T-cell (primary cell): ENCODE data around the gene DNAI2. TPM values are rescaled to one million over a fixed set of nuclear protein-coding genes. Genes with fewer than 3 reads are reported as not detected.

Experiments
- ATAC-seq, 4 experiments: fragments of 200-7000 bp in 3 of 4; fragments of 150-1000 bp in 1 of 4; cut with Tn5 transposase; replicated peaks in 1 of 4; 1 replicate in 3 of 4; 2 replicates in 1 of 4; pipeline ENCODE4 v1.10.0; 2021; ENCODE audit warnings: moderate library complexity in 3 of 4, mild to moderate bottlenecking in 2 of 4, moderate number of reproducible peaks in 1 of 4
- CTCF ChIA-PET, 2 donors: fragments of 300-600 bp; sonication (Branson Sonifier 250); formaldehyde crosslinking; loops; one replicate each; lab custom pipeline; 2022; ENCODE audit warnings: antibody characterized with exemption in 2 of 2; lab: Charles Lee
- POLR2A ChIA-PET, 2 donors: fragments of 300-600 bp; sonication (Branson Sonifier 250); formaldehyde crosslinking; loops; one replicate each; lab custom pipeline; 2022; ENCODE audit warnings: antibody characterized with exemption in 2 of 2; lab: Charles Lee
- DNase-seq, 35 experiments: peaks; one replicate each; pipeline versions ENCODE4 v3.0.0 to v3.0.0-alpha.2; 2013 to 2023
- H3K27ac ChIP-seq: one replicate; pipeline ENCODE4 v1.5.1; 2013; ENCODE audit warnings: low read length
- H3K27me3 ChIP-seq, 2 experiments: replicated peaks in 1 of 2; 1 replicate in 1 of 2; 2 replicates in 1 of 2; pipeline versions ENCODE4 v1.6.1 to v1.7.0; 2013; ENCODE audit warnings: low read length in 1 of 2, mixed read lengths in 1 of 2; ENCODE audit not compliant: control insufficient read depth in 2 of 2, insufficient read depth in 2 of 2; ENCODE audit errors: extremely low read depth in 1 of 2
- H3K36me3 ChIP-seq, 2 donors: 1 replicate in 1 of 2; 2 replicates in 1 of 2; pipeline versions ENCODE4 v1.6.1 to v1.7.0; 2013; ENCODE audit warnings: low read length in 1 of 2; ENCODE audit not compliant: control insufficient read depth in 2 of 2, insufficient read depth in 1 of 2; ENCODE audit errors: extremely low read depth in 1 of 2
- H3K4me1 ChIP-seq, 2 experiments: 1 replicate in 1 of 2; 2 replicates in 1 of 2; pipeline versions ENCODE4 v1.6.1 to v1.7.0; 2013; ENCODE audit warnings: low read length in 2 of 2, mixed read lengths in 1 of 2; ENCODE audit not compliant: insufficient read depth in 2 of 2, control insufficient read depth in 1 of 2; ENCODE audit errors: extremely low read depth in 1 of 2
- H3K4me3 ChIP-seq, 2 donors: 1 replicate in 1 of 2; 2 replicates in 1 of 2; pipeline versions ENCODE4 v1.5.1 to v1.7.0; 2013; ENCODE audit warnings: mild to moderate bottlenecking in 2 of 2, low read length in 1 of 2, moderate library complexity in 1 of 2; ENCODE audit not compliant: control insufficient read depth in 1 of 2; ENCODE audit errors: extremely low read depth in 1 of 2
- H3K9me3 ChIP-seq: 2 replicates; pipeline ENCODE4 v1.7.0; 2013
- H3K27ac Mint-ChIP-seq, 2 donors: one replicate each; pipeline ENCODE4 v1.8.0; 2020 to 2021; ENCODE audit warnings: mild to moderate bottlenecking in 2 of 2, mixed read lengths in 2 of 2
- H3K27me3 Mint-ChIP-seq, 2 donors: one replicate each; pipeline ENCODE4 v1.8.0; 2021 to 2022; ENCODE audit warnings: mixed read lengths in 2 of 2
- H3K36me3 Mint-ChIP-seq: one replicate; pipeline ENCODE4 v1.8.0; 2021; ENCODE audit warnings: mixed read lengths
- H3K4me1 Mint-ChIP-seq, 3 donors: one replicate each; pipeline ENCODE4 v1.8.0; 2020 to 2022; ENCODE audit warnings: mixed read lengths in 3 of 3, mild to moderate bottlenecking in 1 of 3
- H3K4me3 Mint-ChIP-seq, 3 donors: one replicate each; pipeline ENCODE4 v1.8.0; 2020 to 2022; ENCODE audit warnings: mild to moderate bottlenecking in 3 of 3, mixed read lengths in 3 of 3, moderate library complexity in 3 of 3
- H3K9me3 Mint-ChIP-seq, 3 donors: one replicate each; pipeline ENCODE4 v1.8.0; 2020 to 2022; ENCODE audit warnings: mixed read lengths in 3 of 3
- WGBS: methylation state at CpG from one replicate; pipeline ENCODE4 v1.1.5; 2013; ENCODE audit warnings: missing lambda C conversion rate; ENCODE audit not compliant: insufficient coverage; 5-methylcytosine and 5-hydroxymethylcytosine counted together
- total RNA-seq, 35 experiments: library from RNA in 6 of 35; stranded (reverse) in 6 of 35; fragments of 120-200 nt in 1 of 35; gene quantifications; one replicate each; pipeline versions ENCODE4 v1.2.1 to v1.2.4 and lab custom pipeline; 2013 to 2026

The DNAI2 gene, protein sequence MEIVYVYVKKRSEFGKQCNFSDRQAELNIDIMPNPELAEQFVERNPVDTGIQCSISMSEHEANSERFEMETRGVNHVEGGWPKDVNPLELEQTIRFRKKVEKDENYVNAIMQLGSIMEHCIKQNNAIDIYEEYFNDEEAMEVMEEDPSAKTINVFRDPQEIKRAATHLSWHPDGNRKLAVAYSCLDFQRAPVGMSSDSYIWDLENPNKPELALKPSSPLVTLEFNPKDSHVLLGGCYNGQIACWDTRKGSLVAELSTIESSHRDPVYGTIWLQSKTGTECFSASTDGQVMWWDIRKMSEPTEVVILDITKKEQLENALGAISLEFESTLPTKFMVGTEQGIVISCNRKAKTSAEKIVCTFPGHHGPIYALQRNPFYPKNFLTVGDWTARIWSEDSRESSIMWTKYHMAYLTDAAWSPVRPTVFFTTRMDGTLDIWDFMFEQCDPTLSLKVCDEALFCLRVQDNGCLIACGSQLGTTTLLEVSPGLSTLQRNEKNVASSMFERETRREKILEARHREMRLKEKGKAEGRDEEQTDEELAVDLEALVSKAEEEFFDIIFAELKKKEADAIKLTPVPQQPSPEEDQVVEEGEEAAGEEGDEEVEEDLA
- total RNA-seq = 1 to 10 TPM in 4 of 5 donors, under 1 TPM in 1; 0.80 to 5.3 (median 1.7) TPM
- 1.8 TPM for total RNA-seq (2013)
- 0.17 to 3.9 (median 1.5) reads per million in 29 experiments for total RNA-seq (lab: John Stamatoyannopoulos, UW)

DNA sequence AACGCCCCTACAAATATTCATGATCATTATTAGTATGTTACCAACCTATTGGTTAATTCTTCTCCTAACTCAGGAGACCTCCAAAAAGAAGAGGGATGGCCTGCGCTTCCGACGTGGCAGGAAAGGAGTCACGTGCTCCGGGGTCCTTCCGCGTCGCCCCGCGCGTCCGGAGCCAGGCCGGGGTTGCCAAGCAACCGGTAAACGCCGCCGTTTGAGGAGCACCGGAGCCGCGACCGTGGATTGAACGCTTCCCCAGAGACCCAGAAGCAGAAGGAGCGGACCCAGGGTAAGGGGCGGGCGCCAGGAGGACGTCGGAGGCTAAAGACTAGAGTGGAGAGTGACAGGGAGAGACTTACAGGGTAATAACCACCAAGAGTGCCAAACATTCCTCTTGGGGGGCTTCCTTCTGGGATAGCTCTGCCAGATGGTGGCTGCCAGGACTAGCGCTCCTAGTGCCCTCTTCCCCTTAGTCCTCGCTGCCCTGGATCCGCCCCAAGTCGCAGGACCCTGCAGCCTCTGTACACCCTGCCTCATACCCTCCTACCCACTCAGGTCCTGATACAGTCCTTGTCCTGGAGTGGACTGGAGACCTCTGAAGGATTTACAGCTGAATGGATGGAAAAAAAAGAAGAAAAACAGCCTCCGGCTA, at the start of gene DNAI2:
Gene DNAI2, plus strand, starts transcription at position 175 of the 649 bp plus-strand sequence. CDS start 7,584 bp downstream, outside the sequence.
- ChIA-PET POLR2A (no interaction called here), CTCF (no interaction called here)
- Histone ChIP-seq H3K4me3 (peak within 1 kb of the TSS; percentile 32 to 34), H3K36me3 (no peaks in the 10 kb centered on the region), H3K27me3 (peaks cover 0 to 10% of the 10 kb centered on the region in 2 experiments), H3K4me1 (peaks cover 6 to 30% of the 10 kb centered on the region in 2 experiments), H3K9me3 (no peaks in the 10 kb centered on the region), H3K27ac (peak within 1 kb of the TSS; percentile 62)
- peak; percentile 23 to 60 (median 47) for ATAC-seq
- peak within 1 kb of the TSS; percentile 67 to 81 (median 78) for H3K4me3 Mint-ChIP-seq
- H3K4me1 Mint-ChIP-seq = peaks cover 21 to 45% (median 31%) of the 10 kb centered on the region in 3 donors
- DNase-seq = peak in 23 of 35 experiments; percentile 14 to 57 (median 27)
- no peaks in the 10 kb centered on the region for H3K9me3 Mint-ChIP-seq
- peaks cover 0 to 6% of the 10 kb centered on the region in 2 donors for H3K27me3 Mint-ChIP-seq
- peak within 1 kb of the TSS; percentile 79 to 88 for H3K27ac Mint-ChIP-seq
- H3K36me3 Mint-ChIP-seq = no peaks in the 10 kb centered on the region
- WGBS = 9% methylated on average over 27 of the region's 33 CpGs

DNA sequence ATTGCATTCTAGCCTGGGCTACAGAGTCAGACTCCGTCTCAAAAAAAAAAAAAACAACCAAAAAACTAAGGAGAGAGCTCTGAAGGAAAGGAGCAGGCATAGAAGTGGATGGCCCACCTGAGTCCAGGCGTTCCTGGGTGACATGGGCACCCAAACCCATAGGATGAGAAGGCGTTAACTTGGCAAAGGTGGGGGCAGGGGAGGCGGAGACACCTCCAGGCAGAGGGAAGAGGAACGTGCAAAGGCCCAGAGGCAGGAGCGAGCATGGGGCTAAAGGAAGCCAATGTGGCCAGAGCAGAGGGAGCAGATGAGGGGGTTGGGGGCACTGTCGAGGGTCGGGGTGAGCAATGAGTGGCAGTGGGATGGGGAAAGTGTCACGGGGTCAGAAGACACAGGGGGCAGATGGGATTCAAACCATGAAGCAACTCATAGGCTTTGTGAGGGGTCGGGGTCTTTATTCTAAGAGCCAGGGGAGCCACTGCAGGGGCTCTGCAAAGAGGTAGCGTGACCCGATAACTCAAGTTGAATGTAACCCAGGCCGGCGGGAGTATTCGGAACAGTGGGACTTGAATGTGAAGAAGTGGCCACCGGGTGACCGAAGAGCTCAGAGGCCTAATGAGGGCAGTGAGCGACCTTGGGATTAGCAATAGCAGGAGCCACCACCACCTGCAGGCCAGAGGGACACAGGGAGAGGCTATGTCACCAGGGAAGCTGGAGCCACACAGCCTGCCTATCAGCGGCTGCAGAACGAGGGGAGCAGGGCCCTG, 48.9 kb upstream of the DNAI2 start:
- Histone ChIP-seq H3K9me3 (no peaks in the 10 kb centered on the region), H3K27ac (no peak overlapping the region), H3K4me3 (no peak overlapping the region), H3K27me3 (no peaks in the 10 kb centered on the region), H3K36me3 (peaks cover 0 to 23% of the 10 kb centered on the region in 2 donors), H3K4me1 (no peaks in the 10 kb centered on the region)
- H3K27me3 Mint-ChIP-seq = no peaks in the 10 kb centered on the region
- H3K27ac Mint-ChIP-seq = no peak overlapping the region
- peaks cover 54% of the 10 kb centered on the region for H3K36me3 Mint-ChIP-seq
- ChIA-PET CTCF (no interaction called here), POLR2A (interaction anchor here in 1 of 2 donors (0.6 kb wide), 1 partner anchor 56 kb away, joined by 3 read pairs; no protein-coding TSS in a partner anchor)
- no peak overlapping the region for H3K4me3 Mint-ChIP-seq
- 95% methylated on average over 16 of the region's 20 CpGs for WGBS
- DNase-seq (no peak), ATAC-seq (no peak)
- H3K9me3 Mint-ChIP-seq = no peaks in the 10 kb centered on the region
- H3K4me1 Mint-ChIP-seq = no peaks in the 10 kb centered on the region

DNA sequence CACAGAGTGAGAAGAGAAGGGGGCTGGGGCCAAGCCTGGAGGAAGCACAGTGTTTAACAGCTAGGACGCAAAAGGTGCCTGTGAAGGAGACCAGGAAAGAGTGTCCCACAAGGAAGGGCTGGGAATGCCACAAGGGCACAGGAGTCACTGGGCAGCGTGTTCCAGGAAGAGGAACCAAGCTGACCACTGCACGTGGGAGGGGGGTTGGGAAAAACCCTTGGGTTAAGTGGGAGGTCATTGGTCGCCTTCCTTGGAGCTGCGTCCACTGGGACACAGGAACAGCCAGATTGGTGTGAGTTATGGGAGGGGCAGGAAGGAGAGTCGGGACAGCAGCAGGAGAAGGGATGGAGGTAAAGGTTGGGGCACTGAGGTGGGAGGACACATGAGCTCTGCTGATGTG, 47.8 kb upstream of the DNAI2 start:
- 86% methylated on average over 6 of the region's 6 CpGs for WGBS

DNA sequence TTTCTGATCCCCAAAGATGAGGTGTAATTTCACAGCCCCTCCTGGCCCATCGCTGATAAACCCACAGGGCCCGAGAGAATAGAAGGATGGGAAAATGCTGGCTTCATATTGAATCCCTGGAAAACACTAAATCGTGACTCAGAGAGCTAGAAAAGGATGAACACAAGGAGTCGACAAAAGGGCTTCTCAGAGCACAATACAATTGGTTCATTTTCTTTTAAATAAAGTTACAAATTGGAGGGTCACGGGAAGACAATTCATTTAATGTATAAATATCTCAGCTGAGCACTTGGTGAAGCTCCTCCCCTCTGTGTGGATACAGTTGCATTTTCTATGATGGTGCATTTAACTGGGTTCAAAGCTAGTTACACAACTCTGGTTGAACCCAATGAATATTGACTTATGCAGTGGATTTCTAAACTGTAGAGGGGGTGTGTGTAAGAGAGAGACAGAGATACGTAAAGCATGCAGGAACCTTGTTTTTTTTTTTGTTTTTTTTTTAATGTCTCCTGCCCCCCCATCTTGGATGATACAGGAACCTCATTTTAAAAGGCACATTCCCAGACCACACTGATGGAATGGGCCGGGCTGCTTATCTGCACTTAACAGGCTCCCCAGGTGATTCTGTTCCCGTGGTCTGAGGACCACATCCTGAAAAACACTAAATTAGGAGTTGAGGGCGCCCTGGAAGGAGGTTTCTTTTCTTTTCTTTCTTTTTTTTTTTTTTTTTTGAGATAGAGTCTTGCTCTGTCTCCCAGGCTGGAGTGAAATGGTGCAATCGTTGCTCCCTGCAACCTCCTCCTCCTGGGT, 46.6 kb upstream of the DNAI2 start:
- DNase-seq = no peak
- H3K4me3 Mint-ChIP-seq = no peak overlapping the region
- Histone ChIP-seq H3K9me3 (no peaks in the 10 kb centered on the region), H3K4me1 (no peaks in the 10 kb centered on the region), H3K36me3 (peaks cover 0 to 28% of the 10 kb centered on the region in 2 donors), H3K27me3 (no peaks in the 10 kb centered on the region), H3K27ac (no peak overlapping the region), H3K4me3 (no peak overlapping the region)
- H3K4me1 Mint-ChIP-seq = no peaks in the 10 kb centered on the region
- ChIA-PET POLR2A (no interaction called here), CTCF (no interaction called here)
- 83% methylated on average over 4 of the region's 10 CpGs for WGBS
- no peak overlapping the region for H3K27ac Mint-ChIP-seq
- no peaks in the 10 kb centered on the region for H3K9me3 Mint-ChIP-seq
- H3K27me3 Mint-ChIP-seq = no peaks in the 10 kb centered on the region
- peaks cover 62% of the 10 kb centered on the region for H3K36me3 Mint-ChIP-seq
- ATAC-seq = no peak

More for the DNA sequence above, 47.8 kb upstream of the DNAI2 start:
- Histone ChIP-seq H3K9me3 (no peaks in the 10 kb centered on the region), H3K36me3 (peaks cover 0 to 28% of the 10 kb centered on the region in 2 donors), H3K4me1 (no peaks in the 10 kb centered on the region), H3K27ac (no peak overlapping the region), H3K4me3 (no peak overlapping the region), H3K27me3 (no peaks in the 10 kb centered on the region)
- H3K4me3 Mint-ChIP-seq = no peak overlapping the region
- DNase-seq (no peak), ATAC-seq (no peak)
- no peaks in the 10 kb centered on the region for H3K4me1 Mint-ChIP-seq
- H3K9me3 Mint-ChIP-seq = no peaks in the 10 kb centered on the region
- no peaks in the 10 kb centered on the region for H3K27me3 Mint-ChIP-seq
- H3K36me3 Mint-ChIP-seq = peaks cover 57% of the 10 kb centered on the region
- H3K27ac Mint-ChIP-seq = no peak overlapping the region
- CTCF ChIA-PET = no interaction called here
- POLR2A ChIA-PET = no interaction called here

DNA sequence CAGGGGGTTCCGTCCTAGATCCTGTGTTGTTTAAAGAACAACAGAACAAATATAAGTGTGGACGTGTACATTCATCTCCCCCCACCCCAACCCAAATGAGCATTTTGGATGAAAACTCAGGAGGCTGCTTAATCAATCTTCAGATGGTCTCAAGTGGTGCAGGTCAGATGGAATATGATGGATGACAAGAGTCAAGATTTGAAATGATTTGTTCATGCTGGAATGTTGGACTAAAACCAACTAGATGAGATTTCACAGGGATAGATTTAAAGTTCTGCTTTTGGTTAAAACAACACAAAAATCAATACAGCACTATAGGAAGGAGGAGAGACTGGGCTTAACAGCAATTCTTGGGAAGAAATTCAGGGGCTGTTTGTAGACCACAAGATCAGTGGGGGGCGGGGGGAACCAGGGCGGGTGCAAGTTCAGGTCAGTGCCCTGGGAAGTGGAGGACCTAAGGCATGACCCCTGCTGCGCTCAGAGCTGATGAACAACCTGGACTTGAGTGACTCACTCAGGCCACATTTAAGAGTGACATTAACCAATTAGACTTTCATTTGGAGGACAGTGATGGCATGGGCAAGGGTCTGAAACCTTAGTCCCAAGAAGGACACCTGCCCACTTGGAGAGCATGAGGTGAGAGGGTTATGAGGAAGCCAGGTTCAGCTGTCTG, 45.6 kb upstream of the DNAI2 start:
- Mint-ChIP-seq H3K27ac (peak overlapping the region in 1 of 2 donors; percentile 2), H3K4me3 (no peak overlapping the region), H3K9me3 (no peaks in the 10 kb centered on the region), H3K4me1 (no peaks in the 10 kb centered on the region), H3K27me3 (no peaks in the 10 kb centered on the region), H3K36me3 (peaks cover 57% of the 10 kb centered on the region)
- Histone ChIP-seq H3K36me3 (peaks cover 0 to 26% of the 10 kb centered on the region in 2 donors), H3K27ac (no peak overlapping the region), H3K4me1 (no peaks in the 10 kb centered on the region), H3K27me3 (no peaks in the 10 kb centered on the region), H3K9me3 (no peaks in the 10 kb centered on the region), H3K4me3 (no peak overlapping the region)
- CTCF ChIA-PET = no interaction called here
- POLR2A ChIA-PET = no interaction called here
- ATAC-seq = no peak
- 86% methylated on average over 2 of the region's 5 CpGs for WGBS
- DNase-seq = no peak
